ENCODE results near the gene ZMYND11. TPM values are rescaled to one million over a fixed set of nuclear protein-coding genes. Genes with fewer than 3 reads are reported as not detected.

Gene ZMYND11
- total and polyA plus RNA-seq, 2 of the 8 experiments (the other 6 are each of a cell fraction or from before 2014, with no cell fraction given), result 7.5 to 26.6 TPM

DNA sequence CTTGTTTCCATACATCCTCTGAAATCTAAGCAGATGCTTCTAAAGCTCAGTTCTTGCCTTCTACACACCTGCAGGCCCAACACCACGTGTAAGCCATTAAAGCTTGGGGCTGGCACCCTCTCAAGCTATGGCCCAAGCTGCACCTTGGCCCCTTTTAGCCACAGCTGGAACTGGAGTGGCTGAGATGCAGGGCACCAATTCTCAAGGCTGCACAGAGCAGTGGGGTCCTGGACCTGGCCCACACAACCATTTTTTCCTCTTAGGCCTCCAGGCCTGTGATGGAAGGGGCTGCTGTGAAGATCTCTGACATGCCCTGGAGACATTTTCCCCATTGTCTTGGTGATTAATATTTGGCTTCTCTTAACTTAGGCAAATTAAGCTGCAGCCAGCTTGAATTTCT, 38.8 kb upstream of the ZMYND11 start:
- FAIRE-seq (no peak), DNase-seq (ENCODE audit: low read depth in 1 of 2, low spot score in 2 of 2) (no peak)
- H3K56ac ChIP-seq (replicated peaks; ENCODE audit: insufficient read length, low read depth, low read length), result no peak overlapping the region
- H2AFZ ChIP-seq (ENCODE audit: low read length), result no peak overlapping the region
- H3K23ac ChIP-seq (ENCODE audit: insufficient read length), result no peak overlapping the region
- no peaks in the 10 kb centered on the region for H3K79me2 ChIP-seq (ENCODE audit: control insufficient read depth in 1 of 2, insufficient read depth in 2 of 2, low read length in 2 of 2)
- H3K4me2 ChIP-seq (ENCODE audit: insufficient read depth in 1 of 2, low read depth in 2 of 2, low read length in 2 of 2), result no peak overlapping the region
- no peak for TF ChIP-seq NRF1 (IDR thresholded peaks at IDR 0.05; ENCODE audit: low read depth, low read length)
- no peak overlapping the region for H2BK120ac ChIP-seq (replicated peaks; ENCODE audit: low read depth, low read length)
- H4K8ac ChIP-seq (ENCODE audit: extremely low read depth, insufficient read depth, low read length), result no peak overlapping the region
- no peaks in the 10 kb centered on the region for H4K20me1 ChIP-seq (replicated peaks in 1 of 2; ENCODE audit: control insufficient read depth in 1 of 2, insufficient read depth in 2 of 2, low read length in 2 of 2)
- no peak overlapping the region for H2BK15ac ChIP-seq (ENCODE audit: low read length)
- WGBS, 2 experiments (ENCODE audit: extremely low coverage in 1 of 2, insufficient coverage in 1 of 2, insufficient read length in 1 of 2, insufficient replicate concordance in 2 of 2, low coverage in 1 of 2, low lambda C conversion rate in 2 of 2, missing lambda C conversion rate in 1 of 2), result 42% methylated on average over 1 of the region's 1 CpG; no CpG with 5 or more reads in 1 of the 2 experiments
- no peak overlapping the region for H2BK20ac ChIP-seq (ENCODE audit: low read length)
- ChIA-PET POLR2A (ENCODE audit: partially characterized antibody) (no interaction called here), CTCF (ENCODE audit: partially characterized antibody) (interaction anchor here (1.1 kb wide), 1 partner anchor 20 kb away, joined by 3 read pairs; no protein-coding TSS in a partner anchor)
- no peak overlapping the region for H4K91ac ChIP-seq (replicated peaks; ENCODE audit: insufficient read length, low read length)
- no peak overlapping the region for H3K9ac ChIP-seq (replicated peaks in 1 of 4; ENCODE audit: extremely low read depth in 1 of 4, low read depth in 3 of 4, low read length in 3 of 4)
- no peak overlapping the region for H3K4me3 ChIP-seq (ENCODE audit: extremely low read depth in 1 of 4, insufficient read depth in 2 of 4, low read depth in 3 of 4, low read length in 4 of 4)
- no peaks in the 10 kb centered on the region for H3K36me3 ChIP-seq (ENCODE audit: control insufficient read depth in 2 of 4, insufficient read depth in 4 of 4, low read length in 3 of 4)
- no peaks in the 10 kb centered on the region for H3K23me2 ChIP-seq (ENCODE audit: low read depth, low read length)
- no peak overlapping the region for H2BK5ac ChIP-seq (ENCODE audit: low read depth, low read length)
- H3K14ac ChIP-seq (ENCODE audit: insufficient read length), result no peak overlapping the region
- H3K79me1 ChIP-seq (ENCODE audit: low read depth, low read length), result no peaks in the 10 kb centered on the region
- H3K4me1 ChIP-seq (replicated peaks in 1 of 4; ENCODE audit: control insufficient read depth in 3 of 4, insufficient read depth in 4 of 4, low read length in 3 of 4), result no peaks in the 10 kb centered on the region; a peak in 1 of 7 replicates
- H3K9me3 ChIP-seq (ENCODE audit: insufficient read depth in 2 of 2, low read depth in 1 of 2, low read length in 1 of 2), result peaks cover 30 to 33% of the 10 kb centered on the region in 2 experiments
- no peak overlapping the region for H3K4ac ChIP-seq (replicated peaks; ENCODE audit: insufficient read length, low read depth, low read length)
- H4K5ac ChIP-seq (ENCODE audit: insufficient read length, low read depth, low read length), result no peak overlapping the region
- no peak overlapping the region for H3K27ac ChIP-seq (ENCODE audit: low read depth, low read length)
- H2AK5ac ChIP-seq (ENCODE audit: low read depth, low read length), result no peak overlapping the region
- no peaks in the 10 kb centered on the region for H3K27me3 ChIP-seq (replicated peaks in 1 of 4; ENCODE audit: control insufficient read depth in 3 of 4, extremely low read depth in 1 of 4, insufficient read depth in 3 of 4, low read length in 3 of 4)
- H3K18ac ChIP-seq (ENCODE audit: extremely low read depth, low read length), result no peak overlapping the region
- no peak overlapping the region for H2BK12ac ChIP-seq (ENCODE audit: low read depth, low read length)
